ENCODE results near the gene AGBL5. TPM values are rescaled to one million over a fixed set of nuclear protein-coding genes. Genes with fewer than 3 reads are reported as not detected.
A peak's percentile ranks its signal among the peaks of the same experiment; 100 is the strongest.

Gene AGBL5
- total RNA-seq, 1 donor from 2014 or later = 14.1 TPM

GRCh38 chr2:27016801-27017325 is 34.6 kb upstream of the AGBL5 start:
- H3K27ac Mint-ChIP-seq = no peak overlapping the region
- no peaks in the 10 kb centered on the region for H3K36me3 Mint-ChIP-seq (ENCODE audit: low read depth)
- intact Hi-C loops (cut with micrococcal nuclease) = loop anchor here (1.0 to 2.0 kb wide), 2 partner anchors 56 to 170 kb away; no protein-coding TSS in a partner anchor
- no peaks in the 10 kb centered on the region for H3K27me3 Mint-ChIP-seq
- peak; percentile 81 for DNase-seq
- no peaks in the 10 kb centered on the region for H3K9me3 Mint-ChIP-seq
- peaks cover 5% of the 10 kb centered on the region for H3K4me1 Mint-ChIP-seq
- H3K4me3 Mint-ChIP-seq = no peak overlapping the region

DNA sequence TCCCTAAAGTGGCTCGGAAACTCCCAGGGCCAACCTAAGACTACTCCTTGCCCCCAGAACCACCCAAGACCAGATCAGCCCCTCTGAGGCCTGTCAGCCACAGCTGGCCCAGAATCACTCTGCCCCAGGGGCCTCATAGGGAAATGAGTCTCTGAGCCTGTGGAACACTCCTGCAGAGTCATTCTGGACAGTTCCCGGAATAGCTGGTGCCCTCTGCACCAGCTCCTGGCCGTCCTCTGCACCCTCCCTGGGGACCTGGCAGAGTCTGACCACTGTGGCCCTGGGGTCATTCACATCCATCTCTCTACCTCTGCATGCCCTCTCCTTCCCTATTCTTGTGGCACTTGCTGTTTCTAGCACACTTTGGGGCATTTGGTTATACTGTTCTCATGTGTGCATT is 33.3 kb upstream of the AGBL5 start:
- H3K27me3 Mint-ChIP-seq = no peaks in the 10 kb centered on the region
- intact Hi-C loops (cut with micrococcal nuclease) = no loop called here

GRCh38 chr2:27019459-27019858 is 32.0 kb upstream of the AGBL5 start:
- Mint-ChIP-seq H3K4me3 (no peak overlapping the region), H3K27me3 (no peaks in the 10 kb centered on the region), H3K9me3 (no peaks in the 10 kb centered on the region), H3K27ac (no peak overlapping the region), H3K4me1 (peaks cover 5% of the 10 kb centered on the region), H3K36me3 (ENCODE audit: low read depth) (peaks cover 2% of the 10 kb centered on the region)
- DNase-seq = no peak
- intact Hi-C loops (cut with micrococcal nuclease) = no loop called here

More for the DNA sequence above, 33.3 kb upstream of the AGBL5 start:
- Mint-ChIP-seq H3K27ac (no peak overlapping the region), H3K9me3 (no peaks in the 10 kb centered on the region), H3K4me3 (no peak overlapping the region), H3K36me3 (ENCODE audit: low read depth) (no peaks in the 10 kb centered on the region), H3K4me1 (peaks cover 5% of the 10 kb centered on the region)
- DNase-seq = no peak

DNA sequence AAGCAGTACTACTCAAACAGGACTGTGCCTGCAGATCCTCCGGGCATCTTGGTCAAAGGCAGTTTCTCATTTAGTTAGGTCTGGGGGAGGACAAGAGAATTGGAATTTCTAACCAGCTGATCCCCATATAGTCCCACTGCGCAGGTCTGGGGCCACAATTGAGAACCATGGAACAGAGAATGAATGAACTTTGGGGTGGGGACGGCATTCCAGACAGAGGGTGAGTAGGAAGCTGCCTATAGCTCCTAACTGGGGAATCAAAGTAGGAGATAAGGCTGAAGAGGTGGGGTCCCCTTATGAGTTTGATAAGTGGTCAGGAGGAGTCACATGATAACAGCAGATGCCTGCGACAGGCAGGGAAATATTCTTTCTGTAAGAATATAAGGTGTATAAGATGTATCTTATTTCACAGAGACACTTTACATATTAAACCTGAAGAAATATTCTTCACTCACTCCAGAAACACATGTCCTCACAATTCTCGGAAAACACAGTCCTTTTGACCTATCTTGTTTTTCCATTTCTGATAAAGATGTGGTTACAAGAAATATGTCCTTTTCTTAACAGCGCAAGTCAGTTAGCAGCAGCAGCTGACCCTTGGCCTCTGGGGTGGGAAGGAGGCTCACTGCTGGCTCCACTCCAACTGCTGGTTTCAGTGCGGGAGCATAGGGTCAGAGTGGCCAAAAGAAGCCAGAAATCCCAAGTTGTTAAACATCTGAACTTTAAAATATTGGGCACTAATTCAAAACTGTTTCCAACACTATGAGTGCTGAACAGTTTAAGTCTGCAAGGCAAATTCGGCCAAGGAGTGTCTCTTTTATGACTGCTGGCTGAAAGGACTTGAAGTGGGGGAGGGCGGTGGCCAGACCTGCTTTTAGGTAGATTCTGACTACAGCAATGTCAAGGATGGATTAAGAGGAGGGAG is 31.3 kb upstream of the AGBL5 start:
- Mint-ChIP-seq H3K4me1 (peaks cover 5% of the 10 kb centered on the region), H3K9me3 (no peaks in the 10 kb centered on the region), H3K27ac (no peak overlapping the region), H3K4me3 (no peak overlapping the region), H3K27me3 (no peaks in the 10 kb centered on the region), H3K36me3 (ENCODE audit: low read depth) (peaks cover 4% of the 10 kb centered on the region)
- intact Hi-C loops (cut with micrococcal nuclease) = no loop called here
- no peak for DNase-seq

GRCh38 chr2:27021253-27022049 is 30.0 kb upstream of the AGBL5 start:
- Mint-ChIP-seq H3K4me1 (no peaks in the 10 kb centered on the region), H3K9me3 (no peaks in the 10 kb centered on the region), H3K4me3 (no peak overlapping the region), H3K27ac (no peak overlapping the region), H3K27me3 (no peaks in the 10 kb centered on the region), H3K36me3 (ENCODE audit: low read depth) (peaks cover 6% of the 10 kb centered on the region)
- no peak for DNase-seq
- intact Hi-C loops (cut with micrococcal nuclease) = no loop called here

- no peak for DNase-seq
- Mint-ChIP-seq H3K27me3 (no peaks in the 10 kb centered on the region), H3K9me3 (no peaks in the 10 kb centered on the region), H3K4me3 (no peak overlapping the region), H3K27ac (no peak overlapping the region), H3K36me3 (ENCODE audit: low read depth) (peaks cover 11% of the 10 kb centered on the region), H3K4me1 (peaks cover under 1% of the 10 kb centered on the region)
- intact Hi-C loops (cut with micrococcal nuclease) = no loop called here
Observed at GRCh38 chr2:27023740-27024139, 27.7 kb upstream of the AGBL5 start.

DNA sequence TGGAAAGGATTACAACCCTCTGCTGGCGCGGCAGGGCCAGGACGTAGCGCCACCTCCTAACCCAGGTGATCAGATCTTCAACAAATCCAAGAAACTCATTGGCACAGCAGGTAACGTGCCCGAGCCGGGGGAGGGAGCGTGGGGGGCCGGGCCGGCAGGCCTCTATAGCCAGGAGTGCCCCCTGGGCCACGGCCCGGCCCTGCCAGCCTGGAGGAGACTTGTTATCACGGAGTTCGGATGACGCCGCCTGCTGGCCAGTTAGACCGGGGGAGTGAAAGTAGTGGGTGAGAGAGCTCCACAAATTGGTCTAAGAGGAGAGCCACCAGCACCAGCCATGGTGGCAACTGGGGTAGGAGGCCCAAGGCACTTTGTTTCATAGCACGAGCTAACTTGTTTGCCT is 27.3 kb upstream of the AGBL5 start:
- intact Hi-C loops (cut with micrococcal nuclease) = no loop called here
- no peak overlapping the region for H3K27ac Mint-ChIP-seq

GRCh38 chr2:27024812-27025211 is 26.7 kb upstream of the AGBL5 start:
- Mint-ChIP-seq H3K4me1 (peaks cover 9% of the 10 kb centered on the region), H3K36me3 (ENCODE audit: low read depth) (peaks cover 16% of the 10 kb centered on the region), H3K27me3 (no peaks in the 10 kb centered on the region), H3K27ac (no peak overlapping the region), H3K4me3 (no peak overlapping the region), H3K9me3 (no peaks in the 10 kb centered on the region)
- intact Hi-C loops (cut with micrococcal nuclease) = no loop called here
- DNase-seq = no peak

More for the DNA sequence above, 27.3 kb upstream of the AGBL5 start:
- Mint-ChIP-seq H3K4me1 (peaks cover 4% of the 10 kb centered on the region), H3K4me3 (no peak overlapping the region), H3K27me3 (no peaks in the 10 kb centered on the region), H3K36me3 (ENCODE audit: low read depth) (peaks cover 12% of the 10 kb centered on the region), H3K9me3 (no peaks in the 10 kb centered on the region)
- DNase-seq = no peak

DNA sequence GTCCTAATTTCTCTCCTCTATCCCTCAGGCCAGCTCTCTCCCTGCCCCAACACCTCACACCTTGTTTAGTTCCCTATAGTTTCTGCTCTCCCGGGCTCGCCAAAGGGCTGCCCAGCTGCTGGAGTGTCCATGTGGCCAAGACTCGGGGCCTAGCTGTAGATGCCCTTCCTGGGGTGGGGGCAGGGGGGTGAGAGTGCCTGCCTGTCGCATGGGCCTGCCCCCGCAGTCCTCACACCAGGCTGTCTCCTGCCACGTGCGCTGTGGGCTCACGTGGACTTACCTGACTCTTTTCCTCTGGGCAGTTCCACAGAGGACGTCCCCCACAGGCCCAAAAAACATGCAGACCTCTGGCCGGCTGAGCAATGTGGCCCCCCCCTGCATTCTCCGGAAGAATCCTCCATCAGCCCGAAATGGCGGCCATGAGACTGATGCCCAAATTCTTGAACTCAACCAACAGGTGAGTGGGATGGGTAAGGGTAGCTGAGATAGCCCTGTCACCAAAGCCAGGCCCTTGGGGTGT is 26.1 kb upstream of the AGBL5 start:
- no peaks in the 10 kb centered on the region for H3K27me3 Mint-ChIP-seq
- intact Hi-C loops (cut with micrococcal nuclease) = no loop called here
- no peak overlapping the region for H3K27ac Mint-ChIP-seq
- H3K4me3 Mint-ChIP-seq = no peak overlapping the region
- peaks cover 13% of the 10 kb centered on the region for H3K4me1 Mint-ChIP-seq
- peaks cover 18% of the 10 kb centered on the region for H3K36me3 Mint-ChIP-seq (ENCODE audit: low read depth)
- no peak for DNase-seq
- H3K9me3 Mint-ChIP-seq = no peaks in the 10 kb centered on the region

DNA sequence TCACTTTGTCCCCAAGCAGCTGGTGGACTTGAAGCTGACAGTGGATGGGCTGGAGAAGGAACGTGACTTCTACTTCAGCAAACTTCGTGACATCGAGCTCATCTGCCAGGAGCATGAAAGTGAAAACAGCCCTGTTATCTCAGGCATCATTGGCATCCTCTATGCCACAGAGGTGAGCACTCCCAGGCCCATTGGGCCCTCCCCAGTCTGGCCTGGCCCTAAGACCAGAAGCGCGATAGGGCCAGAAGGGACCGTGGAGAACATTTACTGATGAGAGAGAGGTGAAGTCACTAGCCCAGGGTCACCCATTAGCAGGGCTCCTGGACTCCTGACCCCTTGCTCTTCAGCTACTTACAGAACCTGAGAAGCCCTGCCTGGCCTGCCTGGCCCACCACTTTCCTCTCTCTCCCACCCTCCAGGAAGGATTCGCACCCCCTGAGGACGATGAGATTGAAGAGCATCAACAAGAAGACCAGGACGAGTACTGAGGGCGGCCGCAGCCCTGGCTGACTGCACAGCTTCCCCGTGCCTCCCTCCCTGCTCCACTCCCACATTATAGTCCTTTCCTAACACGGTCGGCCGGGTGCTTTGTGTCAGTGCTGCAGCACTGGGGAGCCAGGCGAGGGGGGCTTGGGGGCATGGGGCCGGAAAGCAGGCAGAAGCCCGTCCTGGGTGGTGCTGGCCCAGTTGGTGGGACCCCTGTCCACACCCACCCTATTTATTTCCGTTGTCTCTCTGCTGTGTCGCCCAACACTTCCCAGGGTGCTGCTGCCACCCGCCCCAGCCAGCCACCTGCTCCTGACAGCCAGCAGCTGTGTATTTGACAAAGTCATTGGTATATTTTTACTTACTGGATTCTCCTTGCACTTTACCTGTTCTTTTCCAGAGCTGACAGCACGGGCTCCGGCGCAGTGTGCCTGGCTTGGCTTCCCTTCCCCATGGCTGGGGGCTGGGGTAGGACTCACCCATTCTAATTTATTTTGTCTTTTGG is 25.3 kb upstream of the AGBL5 start:
- intact Hi-C loops (cut with micrococcal nuclease) = no loop called here
- Mint-ChIP-seq H3K27ac (no peak overlapping the region), H3K27me3 (no peaks in the 10 kb centered on the region), H3K9me3 (no peaks in the 10 kb centered on the region), H3K36me3 (ENCODE audit: low read depth) (peaks cover 22% of the 10 kb centered on the region), H3K4me1 (peaks cover 17% of the 10 kb centered on the region), H3K4me3 (no peak overlapping the region)
- DNase-seq = no peak

GRCh38 chr2:27027211-27027651 is 24.2 kb upstream of the AGBL5 start:
- intact Hi-C loops (cut with micrococcal nuclease) = no loop called here
- Mint-ChIP-seq H3K27ac (no peak overlapping the region), H3K4me3 (no peak overlapping the region), H3K4me1 (peaks cover 27% of the 10 kb centered on the region), H3K9me3 (no peaks in the 10 kb centered on the region), H3K27me3 (no peaks in the 10 kb centered on the region), H3K36me3 (ENCODE audit: low read depth) (peaks cover 28% of the 10 kb centered on the region)
- DNase-seq = no peak

- peaks cover 35% of the 10 kb centered on the region for H3K4me1 Mint-ChIP-seq
- DNase-seq = no peak
- H3K36me3 Mint-ChIP-seq (ENCODE audit: low read depth) = peaks cover 34% of the 10 kb centered on the region
- intact Hi-C loops (cut with micrococcal nuclease) = no loop called here
- H3K9me3 Mint-ChIP-seq = no peaks in the 10 kb centered on the region
- no peaks in the 10 kb centered on the region for H3K27me3 Mint-ChIP-seq
- no peak overlapping the region for H3K4me3 Mint-ChIP-seq
- peak overlapping the region; percentile 39 for H3K27ac Mint-ChIP-seq
Observed at GRCh38 chr2:27029051-27029450, 22.4 kb upstream of the AGBL5 start.

All from activated CD4-positive, alpha-beta T cell treated with anti-CD3 and anti-CD28 coated beads, Interleukin-2, amount 10 ng/mL, durations not matched to agents 24 days and 14 days (primary cell).